Muscle of leg (tissue), 16 donors: ENCODE data around the gene CLEC2B. TPM values are rescaled to one million over a fixed set of nuclear protein-coding genes. Genes with fewer than 3 reads are reported as not detected.

Experiments
- DNase-seq: peaks from one replicate; pipeline ENCODE4 v3.0.0; 2013
- H3K27ac ChIP-seq: one replicate; pipeline ENCODE4 v1.5.1; 2013; ENCODE audit warnings: mild to moderate bottlenecking, low read length, control low read depth
- H3K27me3 ChIP-seq: one replicate; pipeline ENCODE4 v1.6.1; 2013; ENCODE audit warnings: low read length; ENCODE audit not compliant: control insufficient read depth, insufficient read depth
- H3K36me3 ChIP-seq: one replicate; pipeline ENCODE4 v1.6.1; 2013; ENCODE audit warnings: low read length; ENCODE audit not compliant: control insufficient read depth, insufficient read depth
- H3K4me1 ChIP-seq: one replicate; pipeline ENCODE4 v1.6.1; 2013; ENCODE audit warnings: low read length; ENCODE audit not compliant: control insufficient read depth, insufficient read depth
- H3K4me3 ChIP-seq: one replicate; pipeline ENCODE4 v1.5.1; 2013; ENCODE audit warnings: low read length, control low read depth
- H3K9me3 ChIP-seq: replicated peaks from 2 replicates; pipeline ENCODE4 v1.6.1; 2013; ENCODE audit warnings: low read depth, low read length; ENCODE audit not compliant: control insufficient read depth
- WGBS: methylation state at CpG from one replicate; pipeline ENCODE4 v1.1.5; 2013; ENCODE audit warnings: missing lambda C conversion rate; ENCODE audit not compliant: insufficient coverage; 5-methylcytosine and 5-hydroxymethylcytosine counted together
- long read RNA-seq, 11 donors: transcript quantifications; one replicate each; lab custom pipeline, GENCODE V29; 2026
- polyA plus RNA-seq, 8 donors: library from polyadenylated mRNA; unstranded; fragments of 120-200 nt; gene quantifications; one replicate each; pipeline versions ENCODE4 v1.2.1 to v1.2.3, GENCODE V29; 2013; ENCODE audit warnings: inconsistent platforms in 1 of 8, low replicate concordance in 1 of 8; ENCODE audit not compliant: insufficient read length in 8 of 8, insufficient read depth in 1 of 8
- total RNA-seq: library from RNA; stranded (reverse); fragments of 120-200 nt; gene quantifications from one replicate; pipeline ENCODE4 v1.2.4, GENCODE V29; 2013

CLEC2B gene
- total RNA-seq (4.4 TPM), polyA plus RNA-seq (1 to 10 TPM in 6 of 8 donors, under 1 TPM in 2; 0.79 to 1.9 (median 1.4) TPM)
- long read RNA-seq, donor 1 = 0 reads
- long read RNA-seq, donor 2 = 0 reads
- long read RNA-seq, donor 3, partial matches to known transcripts = 0 of 4 reads
- long read RNA-seq, donor 3, other reads (novel, unspliced or antisense) = 0 of 4 reads
- long read RNA-seq, donor 4, transcript CLEC2B-201 (5 exons, 1,700 nt) = major isoform, 5 of 5 reads
- long read RNA-seq, donor 4, partial matches to known transcripts = 0 of 5 reads
- long read RNA-seq, donor 4, other reads (novel, unspliced or antisense) = 0 of 5 reads
- long read RNA-seq, donor 5, partial matches to known transcripts = 0 of 2 reads
- long read RNA-seq, donor 5, other reads (novel, unspliced or antisense) = 0 of 2 reads
- long read RNA-seq, donor 6, transcript CLEC2B-201 (5 exons, 1,700 nt) = major isoform, 5 of 5 reads
- long read RNA-seq, donor 6, partial matches to known transcripts = 0 of 5 reads
- long read RNA-seq, donor 6, other reads (novel, unspliced or antisense) = 0 of 5 reads
- long read RNA-seq, donor 7, partial matches to known transcripts = 0 of 3 reads
- long read RNA-seq, donor 7, other reads (novel, unspliced or antisense) = 0 of 3 reads
- long read RNA-seq, donor 8, partial matches to known transcripts = 0 of 4 reads
- long read RNA-seq, donor 8, other reads (novel, unspliced or antisense) = 0 of 4 reads
- long read RNA-seq, donor 9, partial matches to known transcripts = 0 of 1 reads
- long read RNA-seq, donor 9, other reads (novel, unspliced or antisense) = 0 of 1 reads
- long read RNA-seq, donor 10 = 0 reads
- long read RNA-seq, donor 11, partial matches to known transcripts = 0 of 4 reads
- long read RNA-seq, donor 11, other reads (novel, unspliced or antisense) = 0 of 4 reads

GRCh38 chr12:9869307-9870161 lies at the start of gene CLEC2B:
Gene CLEC2B, minus strand, starts transcription at chr12:9869354.
- DNase-seq = peak; percentile 72
- Histone ChIP-seq H3K4me1 (peaks cover 2% of the 10 kb centered on the region), H3K4me3 (peak within 1 kb of the TSS; percentile 37), H3K9me3 (no peaks in the 10 kb centered on the region), H3K36me3 (no peaks in the 10 kb centered on the region), H3K27ac (peak within 1 kb of the TSS; percentile 77), H3K27me3 (no peaks in the 10 kb centered on the region)
- WGBS = 47% methylated on average over 3 of the region's 11 CpGs

GRCh38 chr12:9911708-9912107 lies 42.6 kb upstream of the CLEC2B start:
- no peak for DNase-seq
- no peaks in the 10 kb centered on the region for H3K27me3 ChIP-seq
- H3K36me3 ChIP-seq = no peaks in the 10 kb centered on the region
- no peak overlapping the region for H3K27ac ChIP-seq
- H3K4me3 ChIP-seq = no peak overlapping the region
- no peaks in the 10 kb centered on the region for H3K4me1 ChIP-seq
- peaks cover 21% of the 10 kb centered on the region for H3K9me3 ChIP-seq

- no peak overlapping the region for H3K4me3 ChIP-seq
- peaks cover 21% of the 10 kb centered on the region for H3K9me3 ChIP-seq
- H3K27ac ChIP-seq = no peak overlapping the region
- H3K36me3 ChIP-seq = no peaks in the 10 kb centered on the region
- H3K4me1 ChIP-seq = no peaks in the 10 kb centered on the region
- no peak for DNase-seq
- H3K27me3 ChIP-seq = no peaks in the 10 kb centered on the region
- 95% methylated on average over 3 of the region's 7 CpGs for WGBS
Measured at GRCh38 chr12:9910716-9911421, 41.7 kb upstream of the CLEC2B start.

GRCh38 chr12:9909724-9910123 lies 40.6 kb upstream of the CLEC2B start:
- H3K27ac ChIP-seq = no peak overlapping the region
- H3K9me3 ChIP-seq = peaks cover 21% of the 10 kb centered on the region
- no peaks in the 10 kb centered on the region for H3K27me3 ChIP-seq
- no peak overlapping the region for H3K4me3 ChIP-seq
- H3K4me1 ChIP-seq = no peaks in the 10 kb centered on the region
- H3K36me3 ChIP-seq = no peaks in the 10 kb centered on the region
- no peak for DNase-seq

- DNase-seq = no peak
- no peaks in the 10 kb centered on the region for H3K4me1 ChIP-seq
- no peak overlapping the region for H3K27ac ChIP-seq
- H3K9me3 ChIP-seq = peaks cover 21% of the 10 kb centered on the region
- H3K36me3 ChIP-seq = no peaks in the 10 kb centered on the region
- H3K4me3 ChIP-seq = no peak overlapping the region
- WGBS = no CpG with 5 or more reads among the region's 4 CpGs
- H3K27me3 ChIP-seq = no peaks in the 10 kb centered on the region
Measured at GRCh38 chr12:9908350-9908749, 39.2 kb upstream of the CLEC2B start.

DNA sequence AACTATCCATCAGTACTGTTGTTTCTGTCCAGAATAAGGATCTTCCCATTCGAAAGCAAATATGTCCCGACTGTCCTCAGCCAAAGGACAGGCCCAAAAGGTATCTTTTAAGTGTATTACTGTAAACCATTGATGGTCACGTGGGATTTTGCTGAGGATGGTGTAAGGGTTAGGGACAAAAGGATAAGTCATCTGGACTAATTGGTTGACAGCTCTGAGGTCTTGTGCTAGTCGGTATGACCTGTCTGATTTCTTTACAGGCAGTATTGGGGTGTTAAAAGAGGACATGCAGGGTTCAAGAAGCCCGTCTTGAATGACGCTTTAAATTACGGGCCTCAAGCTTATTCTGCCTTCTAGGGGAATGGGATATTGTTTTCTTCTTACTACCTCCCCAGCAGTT lies 38.6 kb upstream of the CLEC2B start:
- Histone ChIP-seq H3K9me3 (peaks cover 21% of the 10 kb centered on the region), H3K27me3 (no peaks in the 10 kb centered on the region), H3K36me3 (no peaks in the 10 kb centered on the region), H3K4me1 (no peaks in the 10 kb centered on the region), H3K4me3 (no peak overlapping the region), H3K27ac (no peak overlapping the region)
- no peak for DNase-seq
- 97% methylated on average over 2 of the region's 7 CpGs for WGBS

GRCh38 chr12:9906873-9907272 lies 37.7 kb upstream of the CLEC2B start:
- no peaks in the 10 kb centered on the region for H3K36me3 ChIP-seq
- no peaks in the 10 kb centered on the region for H3K4me1 ChIP-seq
- DNase-seq = no peak
- H3K4me3 ChIP-seq = no peak overlapping the region
- no peak overlapping the region for H3K27ac ChIP-seq
- no peaks in the 10 kb centered on the region for H3K27me3 ChIP-seq
- WGBS = no CpG with 5 or more reads among the region's 2 CpGs
- peaks cover 15% of the 10 kb centered on the region for H3K9me3 ChIP-seq

- Histone ChIP-seq H3K4me1 (no peaks in the 10 kb centered on the region), H3K4me3 (no peak overlapping the region), H3K9me3 (no peaks in the 10 kb centered on the region), H3K27ac (no peak overlapping the region), H3K36me3 (no peaks in the 10 kb centered on the region), H3K27me3 (no peaks in the 10 kb centered on the region)
- 95% methylated on average over 3 of the region's 7 CpGs for WGBS
- no peak for DNase-seq
Measured at GRCh38 chr12:9902539-9903228, 33.5 kb upstream of the CLEC2B start.

- Histone ChIP-seq H3K36me3 (no peaks in the 10 kb centered on the region), H3K27ac (no peak overlapping the region), H3K4me3 (no peak overlapping the region), H3K9me3 (no peaks in the 10 kb centered on the region), H3K27me3 (no peaks in the 10 kb centered on the region), H3K4me1 (no peaks in the 10 kb centered on the region)
- no peak for DNase-seq
- WGBS = no CpG with 5 or more reads among the region's 2 CpGs
Measured at GRCh38 chr12:9900930-9901329, 31.8 kb upstream of the CLEC2B start.
